Right lobe of liver (tissue), 6 donors: Measurements from ENCODE around the gene FURIN. TPM values are rescaled to one million over a fixed set of nuclear protein-coding genes. Genes with fewer than 3 reads are reported as not detected.
A peak's percentile ranks its signal among the peaks of the same experiment; 100 is the strongest.
"Not testable (repeated sequence)": the region's sequence is repeated elsewhere in the genome, so short reads cannot be mapped to it uniquely, and the experiment has no call there.

Experiments used
- ATAC-seq, 4 donors: fragments of 200-7000 bp; cut with Tn5 transposase; one replicate each; pipeline ENCODE4 v1.9.1; 2020; ENCODE audit warnings: mild to moderate bottlenecking in 4 of 4, moderate library complexity in 4 of 4
- DNase-seq, 3 donors: peaks; one replicate each; pipeline ENCODE4 v3.0.0-alpha.2; 2020
- H3K27ac ChIP-seq, 3 donors: fragments of 200-600 bp; one replicate each; pipeline ENCODE4 v1.8.0; 2022
- H3K27me3 ChIP-seq, 2 donors: fragments of 200-600 bp; one replicate each; pipeline ENCODE4 v1.8.0; 2022
- H3K36me3 ChIP-seq, 4 donors: fragments of 200-600 bp; sonication (generic) in 1 of 4; one replicate each; pipeline versions ENCODE4 v1.5.1 to v1.8.0; 2017 to 2022; ENCODE audit warnings: control low read depth in 1 of 4
- H3K4me1 ChIP-seq, 4 donors: fragments of 200-600 bp; sonication (generic) in 1 of 4; one replicate each; pipeline versions ENCODE4 v1.5.1 to v1.8.0; 2017 to 2022; ENCODE audit warnings: control low read depth in 1 of 4
- H3K4me3 ChIP-seq, 3 donors: fragments of 200-600 bp; one replicate each; pipeline ENCODE4 v1.8.0; 2022
- H3K9me3 ChIP-seq, 4 donors: fragments of 200-600 bp; sonication (generic) in 1 of 4; one replicate each; pipeline versions ENCODE4 v1.5.1 to v1.8.0; 2017 to 2022; ENCODE audit warnings: control low read depth in 1 of 4
- CTCF ChIP-seq, 4 donors: fragments of 200-600 bp in 3 of 4; fragments of 450-650 bp in 1 of 4; IDR thresholded peaks; one replicate each; pipeline versions ENCODE4 v1.5.1 to v1.8.0; 2016 to 2022; ENCODE audit warnings: antibody characterized with exemption in 4 of 4, mild to moderate bottlenecking in 2 of 4
- POLR2A ChIP-seq: fragments of 450-650 bp; IDR thresholded peaks from one replicate; pipeline ENCODE4 v1.6.1; 2017; ENCODE audit warnings: antibody characterized with exemption, mild to moderate bottlenecking
- WGBS: methylation state at CpG from one replicate; pipeline ENCODE4 v1.1.6; 2018; ENCODE audit warnings: low coverage, low lambda C conversion rate; ENCODE audit not compliant: insufficient coverage; ENCODE audit errors: missing lambda C conversion rate; 5-methylcytosine and 5-hydroxymethylcytosine counted together
- intact Hi-C, 2 donors: fragments of 100-400 bp; cut with DNase I; formaldehyde crosslinking; loops; one replicate each; pipeline versions ENCODE4 v1.11.2 to v1.14.1; 2022
- total RNA-seq, 6 experiments: library from RNA; depleted of rRNA in 2 of 6; stranded (reverse); fragments of >200 nt in 2 of 6; fragmentation: NEBNext Ultra II Directional in 3 of 6; extraction: Animal tissue kit (Norgen Biotek cat#: 25700) in 3 of 6; gene quantifications; one replicate each; pipeline versions ENCODE4 v1.1.0 to v1.2.4, GENCODE V29; 2016 to 2023
- donor health status: DM: no; HTN: yes; CAD: no.
- donor health status: DM: no; HTN: no; CAD: no.
- donor health status: DM: no; HTN: no; CAD: no.
- donor health status: DM: no; HTN: yes; CAD: no.
- donor health status: DM: no; HTN: yes; CAD: no.

The FURIN gene
- total RNA-seq, 6 experiments from 2014 or later, result 122 to 232 (median 189) TPM

- intact Hi-C loops, result no loop called here
- 72% methylated on average over 4 of the region's 4 CpGs for WGBS
- Histone ChIP-seq H3K27me3 (no peaks in the 10 kb centered on the region), H3K4me3 (no peak overlapping the region), H3K36me3 (peaks cover 8 to 45% (median 27%) of the 10 kb centered on the region in 4 donors), H3K9me3 (no peaks in the 10 kb centered on the region), H3K27ac (no peak overlapping the region), H3K4me1 (no peaks in the 10 kb centered on the region)
- DNase-seq, result no peak
- no peak for ATAC-seq
- no peak for TF ChIP-seq CTCF (IDR thresholded peaks at IDR 0.05)
- TF ChIP-seq POLR2A, result no peak
Measured at GRCh38 chr15:90921887-90922286, 53.5 kb downstream of the FURIN start.

- H3K4me1 ChIP-seq, intact Hi-C loops, H3K27ac ChIP-seq, H3K27me3 ChIP-seq, H3K4me3 ChIP-seq, H3K9me3 ChIP-seq: not testable (repeated sequence)
- peak in 3 of 4 donors; percentile 23 to 39 (median 27) for ATAC-seq
- peaks cover 3 to 36% (median 25%) of the 10 kb centered on the region in 4 donors for H3K36me3 ChIP-seq
- 93% methylated on average over 4 of the region's 7 CpGs for WGBS
- DNase-seq, result peak in 1 of 3 donors; percentile 16
Measured at GRCh38 chr15:90922712-90923322, 54.4 kb downstream of the FURIN start.

DNA sequence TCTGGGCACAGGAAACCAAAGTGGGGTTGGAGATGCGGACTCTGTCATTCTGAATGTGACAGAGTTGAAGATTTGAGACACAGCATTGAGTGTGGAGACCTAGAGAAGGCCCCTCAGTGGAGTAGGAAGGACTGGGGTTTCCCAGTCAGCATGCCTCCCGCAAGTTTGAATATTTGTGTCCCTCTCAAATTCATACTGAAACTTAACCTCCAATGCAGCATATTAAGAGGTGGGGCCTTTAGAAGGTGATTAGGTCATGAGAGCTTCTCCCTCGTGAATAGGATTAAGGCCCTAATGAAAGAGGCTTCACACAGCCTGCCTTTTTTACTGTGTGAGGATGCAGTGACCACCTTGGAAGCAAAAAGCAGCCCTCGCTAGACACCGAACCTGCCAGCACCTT lies 56.0 kb downstream of the FURIN start:
- Histone ChIP-seq H3K4me3 (no peak overlapping the region), H3K9me3 (no peaks in the 10 kb centered on the region), H3K36me3 (peaks cover 0 to 20% (median 12%) of the 10 kb centered on the region in 4 donors), H3K4me1 (peaks cover 0 to 9% (median 0%) of the 10 kb centered on the region in 4 donors), H3K27me3 (no peaks in the 10 kb centered on the region), H3K27ac (no peak overlapping the region)
- 71% methylated on average over 4 of the region's 5 CpGs for WGBS
- no peak for ATAC-seq
- intact Hi-C loops, result no loop called here
- no peak for DNase-seq
- no peak for TF ChIP-seq POLR2A
- no peak for TF ChIP-seq CTCF (IDR thresholded peaks at IDR 0.05)

DNA sequence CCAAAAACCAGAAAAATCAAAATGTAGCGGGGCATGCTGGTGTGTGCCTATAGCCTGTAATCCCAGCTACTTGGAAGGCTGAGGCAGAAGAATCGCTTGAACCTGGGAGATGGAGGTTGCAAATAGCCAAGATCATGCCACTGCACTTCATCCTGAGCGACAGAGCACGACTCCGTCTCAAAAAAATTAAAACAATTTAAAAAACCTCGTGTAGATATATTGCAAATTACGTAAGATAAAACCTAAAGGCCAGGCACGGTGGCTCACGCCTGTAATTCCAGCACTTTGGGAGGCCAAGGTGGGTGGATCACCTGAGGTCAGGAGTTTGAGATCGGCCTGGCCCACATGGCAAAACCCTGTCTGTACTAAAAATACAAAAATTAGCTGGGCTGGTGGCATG lies 58.4 kb downstream of the FURIN start:
- H3K4me3 ChIP-seq, DNase-seq, H3K27me3 ChIP-seq, H3K27ac ChIP-seq, H3K36me3 ChIP-seq, H3K9me3 ChIP-seq, ATAC-seq, intact Hi-C loops: not testable (repeated sequence)
- WGBS, result 91% methylated on average over 8 of the region's 10 CpGs
- peaks cover 0 to 20% (median 6%) of the 10 kb centered on the region in 4 donors for H3K4me1 ChIP-seq

- H3K36me3 ChIP-seq, intact Hi-C loops, H3K27me3 ChIP-seq, DNase-seq, ATAC-seq, H3K9me3 ChIP-seq, H3K4me3 ChIP-seq, H3K27ac ChIP-seq: not testable (repeated sequence)
- WGBS, result 64% methylated on average over 6 of the region's 7 CpGs
- H3K4me1 ChIP-seq, result peaks cover 0 to 20% (median 6%) of the 10 kb centered on the region in 4 donors
Measured at GRCh38 chr15:90928106-90928505, 59.7 kb downstream of the FURIN start.

DNA sequence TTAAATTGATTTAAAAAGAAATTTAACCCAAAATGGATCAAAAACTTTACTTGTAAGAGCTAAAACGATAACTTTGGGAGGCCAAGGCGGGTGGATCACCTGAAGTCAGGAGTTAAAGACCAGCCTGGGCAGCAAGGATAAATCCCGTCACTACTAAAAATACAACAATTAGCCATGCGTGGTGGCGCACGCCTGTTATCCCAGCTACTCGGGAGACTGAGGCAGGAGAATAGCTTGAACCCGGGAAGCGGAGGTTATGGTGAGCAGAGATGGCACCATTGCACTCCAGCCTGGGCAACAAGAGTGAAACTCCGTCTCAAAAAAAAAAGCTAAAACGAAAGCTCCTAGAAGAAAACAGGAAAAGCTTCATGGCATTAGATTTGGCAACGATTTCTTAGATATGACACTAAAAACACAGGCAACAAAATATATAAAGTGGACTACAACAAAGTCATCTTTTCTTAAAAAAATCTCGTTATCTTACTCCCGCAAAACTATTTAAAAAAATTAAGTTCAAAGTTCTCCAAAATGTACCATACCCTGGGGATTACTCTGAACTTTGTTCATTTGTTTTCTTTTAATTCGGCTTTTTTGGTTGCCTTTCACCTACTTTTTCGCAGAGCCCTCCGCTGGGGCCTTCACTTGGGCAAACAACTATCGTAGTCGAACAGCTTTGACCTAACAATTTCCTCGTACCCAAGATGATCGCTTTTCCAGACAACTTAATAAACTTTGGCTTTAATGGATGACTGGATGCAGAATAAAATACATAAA lies 61.0 kb downstream of the FURIN start:
- intact Hi-C loops, result no loop called here
- no peak for TF ChIP-seq POLR2A
- TF ChIP-seq CTCF (IDR thresholded peaks at IDR 0.05), result no peak
- H3K27ac ChIP-seq, result peak overlapping the region; percentile 93 to 96 (median 93)
- no peaks in the 10 kb centered on the region for H3K9me3 ChIP-seq
- ATAC-seq (peak in 2 of 4 donors; percentile 2 to 15), DNase-seq (no peak)
- H3K27me3 ChIP-seq, result no peaks in the 10 kb centered on the region
- WGBS, result 33% methylated on average over 21 of the region's 21 CpGs
- H3K4me1 ChIP-seq, result peaks cover 0 to 25% (median 6%) of the 10 kb centered on the region in 4 donors
- H3K4me3 ChIP-seq, result peak overlapping the region; percentile 65 to 88 (median 71)
- H3K36me3 ChIP-seq, result no peaks in the 10 kb centered on the region
